GM19043 (cell line): Measurements from ENCODE around the gene PFN4.
A peak's percentile ranks its signal among the peaks of the same experiment; 100 is the strongest.
"Not testable (repeated sequence)": the region's sequence is repeated elsewhere in the genome, so short reads cannot be mapped to it uniquely, and the experiment has no call there.

Experiments
- ATAC-seq: cut with Tn5 transposase; IDR thresholded peaks from one replicate; pipeline ENCODE4 v1.9.1; 2021; ENCODE audit warnings: low read depth; ENCODE audit not compliant: unreplicated experiment

PFN4 gene, protein sequence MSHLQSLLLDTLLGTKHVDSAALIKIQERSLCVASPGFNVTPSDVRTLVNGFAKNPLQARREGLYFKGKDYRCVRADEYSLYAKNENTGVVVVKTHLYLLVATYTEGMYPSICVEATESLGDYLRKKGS

DNA sequence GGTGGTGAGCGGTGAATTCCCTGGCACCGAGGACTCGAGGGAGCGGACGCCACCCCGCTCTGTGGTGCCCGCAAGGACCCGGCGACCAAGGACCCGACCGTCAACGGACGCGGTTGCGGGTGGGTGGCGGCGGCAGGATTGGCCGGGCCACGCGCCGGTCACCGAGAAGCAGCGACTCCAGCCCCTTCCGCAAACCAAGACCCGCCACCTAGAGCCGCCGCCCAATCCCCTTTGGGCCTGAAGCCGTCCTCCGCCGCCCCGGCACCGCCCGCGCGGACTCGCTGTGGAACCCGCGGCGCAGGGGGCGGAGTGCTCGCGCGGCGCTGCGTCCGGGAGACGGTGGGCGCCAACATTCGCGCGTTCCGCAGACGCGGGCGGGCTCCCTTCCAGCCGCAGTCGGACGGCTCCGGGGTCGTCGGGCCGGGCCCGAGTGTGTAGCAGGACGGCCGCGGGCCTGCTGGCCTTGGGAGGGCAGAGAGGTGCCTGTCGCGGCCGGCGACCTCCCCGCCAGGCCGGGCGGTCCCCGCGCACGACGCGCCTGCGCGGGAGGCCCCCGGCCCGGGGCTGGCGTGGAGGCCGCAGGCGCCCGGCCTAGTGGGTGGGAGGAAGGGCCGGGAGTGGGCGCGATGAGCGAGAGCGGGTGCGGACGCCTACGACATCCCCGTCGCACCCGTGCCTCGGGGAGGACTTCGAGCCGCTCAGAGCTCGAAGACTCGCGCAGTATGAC, at the start of gene PFN4, which contains the start of gene FAM228B:
TSS of gene PFN4 (minus strand) at position 140 of the 727 bp plus-strand sequence. CDS start 799 bp downstream, outside the sequence.
TSS of gene FAM228B (plus strand) at position 275 of the 727 bp plus-strand sequence. CDS start 893 bp downstream, outside the sequence.
- peak; percentile 89 for ATAC-seq

DNA sequence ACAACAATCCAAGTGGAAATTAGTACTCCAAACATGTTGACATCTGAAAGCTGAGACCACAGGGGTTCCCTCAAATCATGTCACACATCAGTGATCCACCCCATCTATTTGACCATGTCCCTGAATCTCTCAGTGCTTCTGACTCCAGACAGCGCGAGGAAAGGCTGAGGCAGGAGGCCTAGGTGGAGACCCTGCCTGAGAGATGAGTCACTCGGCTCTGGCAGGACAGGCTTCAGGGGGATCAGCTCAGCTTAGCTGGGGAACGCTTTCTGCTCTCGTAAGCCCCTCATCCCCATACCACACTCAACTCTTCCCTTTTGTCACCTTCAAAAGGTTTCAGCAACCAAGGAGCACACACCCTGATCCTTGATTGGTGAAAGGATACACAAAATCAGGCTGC, 45.9 kb upstream of the PFN4 start:
- no peak for ATAC-seq

DNA sequence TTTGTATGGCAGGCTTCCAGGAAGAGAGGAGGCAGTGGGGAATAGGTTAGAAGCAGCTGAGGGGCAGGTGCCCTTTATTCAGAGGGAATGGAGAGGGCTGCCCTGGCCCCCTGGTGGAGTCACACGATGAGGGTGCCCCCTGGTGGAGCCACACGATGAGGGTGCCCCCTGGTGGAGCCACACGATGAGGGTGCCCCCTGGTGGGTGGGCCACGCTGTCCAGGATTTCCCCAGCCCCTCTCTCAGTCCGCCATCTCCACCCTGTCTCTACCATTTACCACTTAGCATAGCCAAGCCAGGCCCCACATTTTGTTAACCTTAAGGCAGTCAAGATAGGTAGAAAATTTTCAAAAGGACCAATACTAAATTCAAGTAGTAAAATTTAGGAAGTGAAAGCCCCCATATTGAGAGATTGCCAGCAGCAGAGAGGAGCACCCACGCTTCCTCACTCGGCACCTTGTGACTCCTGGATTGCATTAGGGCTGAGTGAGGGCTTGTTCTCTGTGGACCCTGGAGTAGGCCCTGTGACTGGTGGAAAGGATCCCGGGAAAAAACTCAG, 41.4 kb upstream of the PFN4 start:
- ATAC-seq: peak; percentile 51

DNA sequence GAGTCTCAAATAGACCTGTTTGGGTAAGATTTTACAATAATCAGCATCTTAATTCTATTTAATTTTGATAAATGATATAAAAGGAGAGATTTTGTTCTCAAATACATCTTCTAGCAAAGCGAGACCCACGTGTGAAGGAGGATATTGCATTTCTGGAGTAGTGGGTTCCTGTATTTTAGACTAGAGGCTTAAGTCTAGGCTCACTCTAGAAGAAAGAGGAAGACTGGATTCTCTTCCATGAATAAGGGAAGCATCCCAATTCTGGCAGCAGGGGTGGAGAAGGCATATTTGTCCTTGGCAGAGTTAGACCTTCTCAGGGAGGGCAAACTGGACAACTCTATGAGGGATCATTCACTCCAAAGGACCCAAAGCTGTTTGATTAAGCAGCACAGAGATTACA, 40.5 kb upstream of the PFN4 start:
- no peak for ATAC-seq

- no peak for ATAC-seq
Observed at GRCh38 chr2:24163186-24163585, 40.1 kb upstream of the PFN4 start.

DNA sequence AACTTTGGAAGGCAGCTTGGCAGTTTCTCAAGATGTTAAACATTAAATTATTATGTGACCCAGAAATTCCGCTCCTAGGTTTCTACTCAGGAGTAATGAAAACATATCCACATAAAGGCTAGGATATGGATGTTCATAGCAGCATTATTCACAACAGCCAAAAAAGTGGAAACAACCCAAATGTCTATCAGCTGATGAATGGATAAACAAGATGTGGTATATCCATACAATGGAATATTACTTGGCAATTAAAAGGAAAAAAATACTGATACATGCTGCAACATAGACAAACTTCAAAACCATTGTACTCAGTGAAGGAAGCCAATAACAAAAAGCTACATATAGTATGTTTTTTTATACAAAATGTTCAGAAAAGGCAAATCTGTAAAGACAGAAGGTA, 39.4 kb upstream of the PFN4 start:
- no peak for ATAC-seq

DNA sequence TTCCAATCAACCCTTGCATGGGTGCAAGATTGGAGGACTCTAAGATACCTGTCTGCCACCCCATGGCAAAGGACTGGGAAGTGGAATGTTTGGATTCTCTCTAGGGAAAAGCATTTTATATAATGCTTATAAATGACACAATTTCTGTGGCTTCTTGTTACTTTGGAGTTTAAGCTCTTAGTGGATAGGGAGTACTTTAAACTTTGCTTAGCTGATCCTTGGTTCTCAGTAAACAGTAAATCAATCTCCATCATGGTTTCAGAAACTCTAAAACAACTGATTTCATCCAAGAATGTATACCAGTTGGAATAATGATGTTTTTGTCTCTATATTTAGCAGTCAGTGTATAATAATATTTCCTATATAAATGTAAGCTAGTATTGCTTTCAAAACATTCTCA, 37.6 kb upstream of the PFN4 start:
- ATAC-seq: no peak

- ATAC-seq: no peak
Observed at GRCh38 chr2:24159708-24160107, 36.6 kb upstream of the PFN4 start.

DNA sequence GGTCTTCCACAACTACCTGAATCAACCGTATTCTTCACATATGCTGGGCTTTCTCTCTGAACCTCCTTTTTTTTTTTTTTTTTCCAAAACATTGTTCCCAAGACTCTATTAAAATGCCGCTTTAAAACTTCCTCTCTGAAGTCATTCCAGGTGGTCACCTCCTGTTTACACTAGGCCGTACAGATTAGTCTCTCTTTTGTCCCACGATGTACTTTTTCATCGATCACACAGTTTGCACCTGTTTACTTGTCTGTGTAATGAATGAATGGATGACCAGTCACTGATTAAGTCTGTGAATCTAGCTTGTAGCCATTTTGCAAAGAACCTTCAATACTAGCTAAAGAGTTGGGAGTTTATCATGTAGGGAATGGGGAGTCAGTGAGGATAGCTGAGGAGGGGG, 35.0 kb upstream of the PFN4 start:
- ATAC-seq: no peak

GRCh38 chr2:24153478-24153877, 30.3 kb upstream of the PFN4 start:
- no peak for ATAC-seq

DNA sequence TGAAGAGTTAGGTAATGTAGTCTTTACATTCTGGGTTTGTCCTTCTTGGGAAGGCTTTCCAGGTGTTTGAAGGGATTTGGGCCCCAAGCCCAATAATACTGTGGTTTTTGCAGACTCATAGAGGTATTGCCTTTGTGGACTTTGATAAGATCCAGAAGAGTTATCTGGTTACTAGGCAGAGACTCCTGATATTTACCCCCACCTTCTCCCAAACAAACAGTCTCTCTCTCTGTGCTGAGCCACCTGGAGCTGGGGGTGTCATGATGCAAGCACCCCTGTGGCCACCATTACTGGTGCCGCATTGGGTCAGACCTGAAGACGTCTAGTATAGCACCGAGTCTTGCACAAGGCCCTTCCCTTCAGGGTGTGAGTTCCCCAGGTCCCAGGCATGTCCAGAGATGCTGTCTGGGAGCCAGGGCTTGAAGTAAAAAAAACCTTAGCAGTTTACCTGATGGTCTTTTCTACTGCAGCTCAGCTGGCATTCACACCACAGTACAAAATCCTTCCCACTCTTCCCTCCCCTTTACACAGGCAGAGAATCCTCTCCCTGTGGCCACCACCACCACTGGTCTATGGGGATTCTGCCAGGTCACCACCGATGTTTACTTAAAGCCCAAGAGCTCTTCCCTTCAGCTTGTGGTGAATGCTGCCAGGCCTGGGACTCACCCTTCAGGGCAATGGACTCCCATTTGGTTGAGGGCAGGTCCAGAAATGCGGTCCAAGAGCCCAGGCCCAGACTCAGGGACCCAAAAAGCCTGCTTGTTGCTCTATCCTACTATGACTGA, 29.5 kb upstream of the PFN4 start:
- ATAC-seq: no peak

- no peak for ATAC-seq
Observed at GRCh38 chr2:24147364-24147763, 24.2 kb upstream of the PFN4 start.

- ATAC-seq: not testable (repeated sequence)
Observed at GRCh38 chr2:24140305-24140704, 17.2 kb upstream of the PFN4 start.

DNA sequence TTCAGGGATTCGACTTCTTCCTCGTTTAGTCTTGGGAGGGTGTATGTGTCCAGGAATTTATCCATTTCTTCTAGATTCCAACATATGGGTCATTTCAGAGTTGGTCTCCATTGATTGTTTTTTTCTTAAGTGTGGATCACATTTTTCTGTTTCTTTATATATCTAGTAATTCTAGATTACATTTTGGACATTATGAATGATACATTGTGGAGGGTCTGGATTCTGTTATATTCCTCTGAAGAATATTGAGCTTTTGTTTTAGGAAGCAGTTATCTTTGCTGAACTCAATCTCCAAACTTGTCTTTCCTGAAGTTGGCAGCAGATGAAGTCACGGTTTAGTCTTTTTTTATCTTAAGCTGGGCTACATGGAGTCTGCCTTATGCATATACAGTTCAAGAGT, 9.4 kb upstream of the PFN4 start:
- no peak for ATAC-seq

GRCh38 chr2:24125956-24126355, 2.8 kb upstream of the PFN4 start:
- no peak for ATAC-seq

DNA sequence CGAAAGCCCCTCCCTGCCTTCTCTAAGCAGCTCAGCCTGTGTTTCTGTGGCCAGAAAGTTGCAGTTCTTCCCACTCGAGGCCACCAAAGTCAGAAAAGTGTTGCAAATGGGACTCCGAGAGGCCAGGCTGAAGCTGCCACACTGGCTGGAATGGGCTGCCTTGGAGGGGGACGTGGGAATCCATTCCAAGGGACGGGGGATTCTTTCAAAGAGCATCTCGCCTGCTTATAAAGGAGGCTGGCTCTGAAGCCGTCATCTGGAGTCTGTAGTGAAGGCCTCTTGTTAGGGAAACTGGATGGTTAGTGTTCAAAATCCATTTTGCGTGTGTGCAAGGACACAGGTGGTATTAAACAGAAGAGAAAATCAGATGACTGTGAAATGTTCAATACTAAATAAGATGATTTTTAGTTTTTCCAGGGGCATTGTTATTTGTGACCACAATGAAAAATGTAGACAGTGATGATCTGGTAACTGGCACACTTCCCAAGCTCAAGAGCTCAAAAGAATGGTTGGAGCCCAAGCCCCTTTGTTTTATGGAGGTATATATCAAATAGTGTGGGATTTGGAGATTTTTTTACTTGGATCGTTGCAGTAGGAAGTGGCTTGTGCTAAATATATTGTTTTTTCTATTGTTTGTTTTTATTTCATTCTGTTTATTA, 917 bp upstream of the PFN4 start:
- ATAC-seq: peak; percentile 17

DNA sequence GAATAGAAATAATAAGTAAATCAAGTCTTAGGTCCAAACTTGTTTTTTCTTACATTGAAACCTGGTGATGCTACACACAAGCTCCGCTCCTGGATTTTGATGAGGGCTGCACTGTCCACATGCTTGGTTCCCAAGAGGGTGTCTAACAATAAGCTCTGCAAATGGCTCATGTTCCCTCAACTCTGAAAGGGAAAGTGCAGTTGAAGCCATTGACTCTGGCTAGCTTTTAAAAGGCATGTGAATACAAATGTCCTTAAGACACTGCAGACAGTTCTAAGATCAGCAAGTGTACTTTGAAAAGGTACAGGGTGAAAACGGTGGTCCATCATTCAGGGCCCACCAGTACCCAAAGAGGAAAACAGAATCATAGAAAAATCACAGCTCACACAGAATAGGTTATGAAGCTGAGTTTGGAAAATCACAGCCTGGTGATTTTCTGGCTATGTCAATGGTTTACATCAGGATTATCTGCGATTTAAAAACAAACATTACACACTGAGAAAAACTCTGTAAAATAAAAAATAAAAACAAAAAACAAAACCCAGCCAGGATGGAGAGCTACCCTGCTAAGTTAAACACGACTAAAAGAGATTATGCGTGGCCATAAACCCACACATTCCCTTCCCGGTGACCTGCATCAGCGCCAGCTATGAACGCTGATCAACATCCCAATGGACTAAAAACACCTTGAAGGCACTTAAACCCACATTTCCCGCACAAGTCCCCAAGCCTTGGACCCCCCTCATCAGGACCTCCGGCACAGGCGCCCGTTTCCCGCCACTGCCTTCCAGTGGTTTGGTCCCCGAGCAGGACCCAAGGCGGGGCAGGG, 554 bp downstream of the PFN4 start:
- ATAC-seq: no peak

GRCh38 chr2:24121469-24121868, 1.7 kb downstream of the PFN4 start:
- ATAC-seq: no peak

DNA sequence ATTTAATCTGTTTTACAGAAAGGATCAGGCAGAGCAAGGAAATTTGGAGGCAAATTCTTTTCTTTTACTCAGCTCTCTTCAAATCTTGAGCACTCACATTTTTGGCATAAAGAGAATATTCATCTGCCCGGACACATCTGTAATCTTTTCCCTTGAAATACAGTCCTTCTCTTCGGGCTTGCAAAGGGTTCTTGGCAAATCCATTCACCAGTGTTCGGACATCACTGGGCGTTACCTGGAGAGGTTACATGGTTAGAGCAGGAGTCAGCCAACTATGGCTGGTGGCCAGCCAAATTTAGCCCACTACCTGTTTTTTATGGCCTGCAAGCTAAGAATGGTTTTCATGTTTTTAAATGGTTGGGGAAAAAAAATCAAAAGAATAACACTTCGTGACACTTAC, 2.1 kb downstream of the PFN4 start:
- ATAC-seq: no peak

GRCh38 chr2:24117902-24118301, 5.2 kb downstream of the PFN4 start:
- ATAC-seq: no peak
